H1 (cell line): Measurements from ENCODE around the gene GZF1. TPM values are rescaled to one million over a fixed set of nuclear protein-coding genes. Genes with fewer than 3 reads are reported as not detected.

Source experiments
- CTCF ChIA-PET: fragments of 300-600 bp; sonication (Branson Sonifier 250); formaldehyde crosslinking; loops from one replicate; lab custom pipeline; 2021; ENCODE audit not compliant: partially characterized antibody; lab: Charles Lee
- POLR2A ChIA-PET: fragments of 300-600 bp; sonication (Branson Sonifier 250); formaldehyde crosslinking; loops from one replicate; lab custom pipeline; 2021; ENCODE audit warnings: inconsistent platforms; ENCODE audit not compliant: partially characterized antibody; lab: Charles Lee
- DNase-seq, 2 experiments: peaks; one replicate each; pipeline versions ENCODE4 v3.0.0 to v3.0.0-alpha.2; 2010 to 2022; ENCODE audit warnings: low spot score in 2 of 2, low read depth in 1 of 2, mixed read lengths in 1 of 2
- FAIRE-seq: peaks from 2 replicates; lab custom pipeline; 2011; peaks lifted over from hg19 to GRCh38; lab: Jason Lieb, UNC
- H2AFZ ChIP-seq: 2 replicates; pipeline ENCODE4 v1.8.1; 2012; ENCODE audit warnings: low read length, inconsistent platforms
- H2AK5ac ChIP-seq: 2 replicates; pipeline ENCODE4 v1.6.1; 2013; ENCODE audit warnings: low read depth, low read length
- H2BK120ac ChIP-seq: replicated peaks from 2 replicates; pipeline ENCODE3; 2013; ENCODE audit warnings: low read depth, low read length, inconsistent platforms
- H2BK12ac ChIP-seq: 2 replicates; pipeline ENCODE4 v1.6.1; 2013; ENCODE audit warnings: low read depth, low read length
- H2BK15ac ChIP-seq: 2 replicates; pipeline ENCODE4 v1.6.1; 2013; ENCODE audit warnings: low read length
- H2BK20ac ChIP-seq: 2 replicates; pipeline ENCODE4 v1.6.1; 2013; ENCODE audit warnings: low read length
- H2BK5ac ChIP-seq: 2 replicates; pipeline ENCODE4 v1.6.1; 2013; ENCODE audit warnings: low read depth, low read length
- H3K14ac ChIP-seq: 2 replicates; pipeline ENCODE4 v1.6.1; 2013; ENCODE audit warnings: inconsistent platforms; ENCODE audit not compliant: insufficient read length
- H3K18ac ChIP-seq: 2 replicates; pipeline ENCODE4 v1.6.1; 2013; ENCODE audit warnings: low read length; ENCODE audit errors: extremely low read depth
- H3K23ac ChIP-seq: 2 replicates; pipeline ENCODE4 v1.6.1; 2013; ENCODE audit warnings: inconsistent platforms; ENCODE audit not compliant: insufficient read length
- H3K23me2 ChIP-seq: 2 replicates; pipeline ENCODE4 v1.6.1; 2013; ENCODE audit warnings: low read depth, low read length
- H3K27ac ChIP-seq: 2 replicates; pipeline ENCODE4 v1.6.1; 2011; ENCODE audit warnings: low read depth, low read length, inconsistent platforms
- H3K27me3 ChIP-seq, 4 experiments: replicated peaks in 1 of 4; 1 replicate in 1 of 4; 2 replicates in 3 of 4; pipeline versions ENCODE4 v1.6.1 to v1.8.1; 2011 to 2013; ENCODE audit warnings: low read length in 3 of 4, mild to moderate bottlenecking in 3 of 4, inconsistent platforms in 2 of 4, mixed read lengths in 2 of 4, moderate library complexity in 1 of 4; ENCODE audit not compliant: control insufficient read depth in 3 of 4, insufficient read depth in 3 of 4; ENCODE audit errors: extremely low read depth in 1 of 4
- H3K36me3 ChIP-seq, 4 experiments: 2 replicates each; pipeline versions ENCODE4 v1.6.1 to v1.8.1; 2011 to 2013; ENCODE audit warnings: mild to moderate bottlenecking in 4 of 4, low read length in 3 of 4, moderate library complexity in 2 of 4, control low read depth in 1 of 4, inconsistent platforms in 1 of 4; ENCODE audit not compliant: insufficient read depth in 4 of 4, control insufficient read depth in 2 of 4
- H3K4ac ChIP-seq: replicated peaks from 2 replicates; pipeline ENCODE3; 2013; ENCODE audit warnings: low read length, low read depth, mixed read lengths, inconsistent platforms; ENCODE audit not compliant: insufficient read length
- H3K4me1 ChIP-seq, 4 experiments: replicated peaks in 1 of 4; 1 replicate in 1 of 4; 2 replicates in 3 of 4; pipeline versions ENCODE4 v1.6.1 to v1.8.1; 2011 to 2013; ENCODE audit warnings: low read length in 3 of 4, inconsistent platforms in 2 of 4, mixed read lengths in 1 of 4; ENCODE audit not compliant: insufficient read depth in 4 of 4, control insufficient read depth in 3 of 4
- H3K4me2 ChIP-seq, 2 experiments: 2 replicates each; pipeline versions ENCODE4 v1.6.1 to v1.8.1; 2011 to 2013; ENCODE audit warnings: low read depth in 2 of 2, low read length in 2 of 2, control low read depth in 1 of 2, inconsistent platforms in 1 of 2, mild to moderate bottlenecking in 1 of 2; ENCODE audit not compliant: insufficient read depth in 1 of 2
- H3K4me3 ChIP-seq, 4 experiments: fragments of 200-600, 300-600 bp in 1 of 4; sonication (generic), shearing (Covaris generic), sonication (Bioruptor Twin) in 1 of 4; 2 replicates each; pipeline versions ENCODE4 v1.5.1 to v1.8.1; 2011 to 2016; ENCODE audit warnings: low read length in 4 of 4, low read depth in 3 of 4, control low read depth in 2 of 4, inconsistent platforms in 2 of 4, mild to moderate bottlenecking in 2 of 4, mixed read lengths in 1 of 4, moderate library complexity in 1 of 4; ENCODE audit not compliant: insufficient read depth in 2 of 4; ENCODE audit errors: extremely low read depth in 1 of 4
- H3K56ac ChIP-seq: replicated peaks from 2 replicates; pipeline ENCODE3; 2013; ENCODE audit warnings: low read depth, mild to moderate bottlenecking, mixed read lengths, low read length, inconsistent platforms; ENCODE audit not compliant: insufficient read length
- H3K79me1 ChIP-seq: 2 replicates; pipeline ENCODE4 v1.6.1; 2013; ENCODE audit warnings: low read depth, low read length, control low read depth
- H3K79me2 ChIP-seq, 2 experiments: 2 replicates each; pipeline versions ENCODE4 v1.6.1 to v1.8.1; 2012 to 2013; ENCODE audit warnings: low read length in 2 of 2, mild to moderate bottlenecking in 2 of 2, inconsistent platforms in 1 of 2; ENCODE audit not compliant: insufficient read depth in 2 of 2, control insufficient read depth in 1 of 2
- H3K9ac ChIP-seq, 4 experiments: replicated peaks in 1 of 4; 1 replicate in 1 of 4; 2 replicates in 3 of 4; pipeline versions ENCODE4 v1.6.1 to v1.8.1; 2011 to 2013; ENCODE audit warnings: low read depth in 3 of 4, low read length in 3 of 4, control low read depth in 2 of 4, mild to moderate bottlenecking in 2 of 4, moderate library complexity in 2 of 4, inconsistent platforms in 1 of 4; ENCODE audit errors: extremely low read depth in 1 of 4
- H3K9me3 ChIP-seq, 2 experiments: 2 replicates each; pipeline versions ENCODE4 v1.6.1 to v1.8.1; 2012 to 2013; ENCODE audit warnings: mild to moderate bottlenecking in 2 of 2, moderate library complexity in 2 of 2, control low read depth in 1 of 2, inconsistent platforms in 1 of 2, low read depth in 1 of 2, low read length in 1 of 2, mixed read lengths in 1 of 2; ENCODE audit not compliant: insufficient read depth in 2 of 2
- H4K20me1 ChIP-seq, 2 experiments: replicated peaks in 1 of 2; 2 replicates each; pipeline versions ENCODE3 to v1.8.1; 2011 to 2013; ENCODE audit warnings: inconsistent platforms in 2 of 2, low read length in 2 of 2, mild to moderate bottlenecking in 1 of 2; ENCODE audit not compliant: insufficient read depth in 2 of 2, control insufficient read depth in 1 of 2
- H4K5ac ChIP-seq: 2 replicates; pipeline ENCODE4 v1.6.1; 2013; ENCODE audit warnings: low read length, low read depth, mixed read lengths, inconsistent platforms; ENCODE audit not compliant: insufficient read length
- H4K8ac ChIP-seq: 2 replicates; pipeline ENCODE4 v1.8.0; 2013; ENCODE audit warnings: mild to moderate bottlenecking, moderate library complexity, low read length, inconsistent platforms; ENCODE audit not compliant: insufficient read depth; ENCODE audit errors: extremely low read depth
- H4K91ac ChIP-seq: replicated peaks from 2 replicates; pipeline ENCODE3; 2013; ENCODE audit warnings: low read length, mixed read lengths, inconsistent platforms; ENCODE audit not compliant: insufficient read length
- BRCA1 ChIP-seq: IDR thresholded peaks from 2 replicates; pipeline ENCODE4 v1.6.1; 2012; ENCODE audit warnings: low read depth, low read length, improper control_type of control experiment
- CBX8 ChIP-seq: fragments of 300-800, 300-1000 bp; sonication (generic); IDR thresholded peaks from 2 replicates; pipeline ENCODE4 v1.7.1; 2016; ENCODE audit warnings: low read depth, low read length, borderline replicate concordance
- GABPA ChIP-seq: IDR thresholded peaks from 2 replicates; pipeline ENCODE4 v1.6.1; 2011; ENCODE audit warnings: mild to moderate bottlenecking, low read length, moderate library complexity, borderline replicate concordance; ENCODE audit not compliant: insufficient read depth
- PHF8 ChIP-seq: fragments of 200-600 bp; sonication (generic); conservative IDR thresholded peaks from 2 replicates; pipeline ENCODE4 v1.7.1; 2012; ENCODE audit warnings: low read depth, mild to moderate bottlenecking, inconsistent platforms, low read length, moderate library complexity
- SAP30 ChIP-seq: fragments of 300-600 bp; sonication (generic); IDR thresholded peaks from 2 replicates; pipeline ENCODE4 v1.7.1; 2012; ENCODE audit warnings: low read length, moderate library complexity, mild to moderate bottlenecking, inconsistent platforms; ENCODE audit not compliant: insufficient read depth, insufficient replicate concordance
- TAF7 ChIP-seq: optimal IDR thresholded peaks from 2 replicates; pipeline ENCODE3; 2011; ENCODE audit warnings: low read depth, mild to moderate bottlenecking, inconsistent platforms, low read length, moderate library complexity, borderline replicate concordance
- TBP ChIP-seq: IDR thresholded peaks from 2 replicates; pipeline ENCODE4 v1.6.1; 2011; ENCODE audit warnings: low read depth, low read length, improper control_type of control experiment
- TEAD4 ChIP-seq: IDR thresholded peaks from 2 replicates; pipeline ENCODE4 v1.6.1; 2012; ENCODE audit warnings: low read depth, low read length, inconsistent platforms, mixed read lengths
- WGBS, 2 experiments: shearing (Covaris generic) in 1 of 2; methylation state at CpG; one replicate each; pipeline versions ENCODE4 v1.1.6 to v1.1.7; 2013 to 2015; ENCODE audit warnings: low lambda C conversion rate in 2 of 2, mixed read lengths in 2 of 2, inconsistent platforms in 1 of 2, low coverage in 1 of 2, missing lambda C conversion rate in 1 of 2; ENCODE audit not compliant: insufficient replicate concordance in 2 of 2, insufficient coverage in 1 of 2, insufficient read length in 1 of 2; ENCODE audit errors: extremely low coverage in 1 of 2, missing lambda C conversion rate in 1 of 2; 5-methylcytosine and 5-hydroxymethylcytosine counted together
- polyA plus RNA-seq, 7 experiments: library from polyadenylated mRNA; depleted of rRNA in 3 of 7; stranded (reverse) in 5 of 7; unstranded in 2 of 7; fragments of >200 nt in 5 of 7; fragments of 200-250 nt in 2 of 7; gene quantifications; 1 replicate in 5 of 7; 2 replicates in 1 of 7; 4 replicates in 1 of 7; pipeline versions ENCODE4 v1.2.1 to v1.2.3, GENCODE V29; 2011 to 2013; ENCODE audit warnings: missing spikeins in 2 of 7, mixed read lengths in 2 of 7
- total RNA-seq: library from RNA; stranded (reverse); fragmentation: NEBNext Ultra II Directional; extraction: Animal tissue kit (Norgen Biotek cat#: 25700); gene quantifications from 2 replicates; pipeline ENCODE4 v1.2.1, GENCODE V29; 2021
- TF ChIP-seq, protein P1 (sequence below): IDR thresholded peaks from 2 replicates; pipeline ENCODE4 v1.6.1; 2011; ENCODE audit warnings: low read length, improper control_type of control experiment

GZF1 gene
- total and polyA plus RNA-seq, 2 of the 8 experiments (the other 6 are each of a cell fraction or from before 2014, with no cell fraction given) = 8.2 to 11.9 TPM

DNA sequence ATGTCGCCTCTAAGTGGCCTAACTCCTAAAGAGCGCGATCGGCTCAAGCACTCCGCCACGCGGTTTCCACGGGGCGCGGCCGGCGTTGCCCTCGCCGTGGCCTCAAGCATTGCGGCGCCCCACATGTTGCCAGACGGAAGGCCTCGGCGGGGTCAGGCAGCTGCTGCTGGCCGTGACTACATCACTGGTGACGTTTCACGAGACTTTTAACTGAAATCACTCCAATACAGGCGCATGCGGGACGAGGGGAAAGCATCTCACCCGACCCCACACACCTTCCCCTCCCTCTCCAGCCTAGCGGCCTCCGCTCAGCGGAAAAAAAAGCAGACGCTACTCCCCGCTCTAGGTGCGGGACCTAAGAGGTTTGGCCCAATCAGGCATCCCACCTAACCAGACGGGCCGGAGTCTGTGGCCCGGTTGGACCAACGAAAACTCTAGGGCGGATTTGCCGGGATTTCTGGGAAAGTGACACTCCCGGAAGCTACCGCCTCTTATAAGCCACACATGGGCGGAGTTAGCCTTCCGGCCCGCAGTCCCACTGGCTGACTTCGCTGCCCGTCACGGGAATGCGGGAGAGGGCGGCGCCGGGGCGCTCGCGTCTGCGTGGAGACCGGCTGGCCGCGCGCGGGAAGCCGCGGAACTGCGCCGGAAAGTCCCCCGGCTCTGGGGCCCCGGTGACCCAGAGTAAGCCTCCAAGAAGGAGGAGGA is 11.6 kb upstream of the GZF1 start, which contains the start of gene NXT1:
Gene NXT1, plus strand, starts transcription at position 596 of the 708 bp plus-strand sequence. CDS start 3,251 bp downstream, outside the sequence.
- Histone ChIP-seq H4K20me1 (peaks cover 0 to 10% of the 10 kb centered on the region in 2 experiments), H3K79me2 (peaks cover 7 to 28% of the 10 kb centered on the region in 2 experiments; a peak in 3 of 4 replicates), H3K4me2 (peak within 1 kb of the TSS; percentile 91 to 96), H3K9ac (peak within 1 kb of the TSS; percentile 45 to 66 (median 56); a peak in 6 of 7 replicates), H3K36me3 (peaks cover 0 to 9% (median 9%) of the 10 kb centered on the region in 4 experiments; a peak in 6 of 8 replicates), H3K4ac (peak within 1 kb of the TSS; percentile 45), H3K23ac (no peak within 1 kb of the TSS), H2BK20ac (no peak within 1 kb of the TSS), H2BK120ac (no peak within 1 kb of the TSS), H2BK15ac (peak within 1 kb of the TSS; percentile 93; the same call in 1 of the 2 replicates), H2AFZ (peak within 1 kb of the TSS; percentile 54; the same call in 1 of the 2 replicates), H4K8ac (peak within 1 kb of the TSS; percentile 83; the same call in 1 of the 2 replicates), H3K23me2 (peaks cover 10% of the 10 kb centered on the region; the same call in 1 of the 2 replicates), H2AK5ac (no peak within 1 kb of the TSS), H3K27me3 (no peaks in the 10 kb centered on the region), H3K9me3 (no peaks in the 10 kb centered on the region), H3K4me3 (peak within 1 kb of the TSS; percentile 79 to 90 (median 86)), H3K18ac (peak within 1 kb of the TSS; percentile 81), H3K27ac (peak within 1 kb of the TSS; percentile 79), H2BK5ac (peak within 1 kb of the TSS; percentile 94), H4K91ac (peak within 1 kb of the TSS; percentile 58), H3K56ac (peak within 1 kb of the TSS; percentile 66), H3K79me1 (peaks cover 5% of the 10 kb centered on the region; the same call in 1 of the 2 replicates), H4K5ac (peak within 1 kb of the TSS; percentile 71), H2BK12ac (peak within 1 kb of the TSS; percentile 34; the same call in 1 of the 2 replicates), H3K14ac (no peak within 1 kb of the TSS), H3K4me1 (peaks cover 0 to 8% (median 4%) of the 10 kb centered on the region in 4 experiments; a peak in 5 of 7 replicates)
- POLR2A ChIA-PET = interaction anchor here (0.8 to 2.2 kb wide), 11 partner anchors 9 to 309 kb away, joined by 3 to 14 read pairs (median 3); partner anchors contain the start of gene GZF1
- CTCF ChIA-PET = interaction anchor here (0.7 to 2.0 kb wide), 10 partner anchors 11 to 300 kb away, joined by 3 to 13 read pairs (median 4); no protein-coding TSS in a partner anchor
- FAIRE-seq (peak; percentile 52), DNase-seq (peak; percentile 90 to 98)
- 3% methylated on average over 57 of the region's 65 CpGs; no CpG with 5 or more reads in 1 of the 2 experiments for WGBS, 2 experiments
- TF ChIP-seq BRCA1 (no peak), SAP30 (no peak), CBX8 (no peak), TEAD4 (no peak), PHF8 (peak; percentile 71), GABPA (peak; percentile 86; the same call in 1 of the 2 replicates), TAF7 (peak; percentile 77), TBP (peak; percentile 65)
- TF ChIP-seq, protein P1, sequence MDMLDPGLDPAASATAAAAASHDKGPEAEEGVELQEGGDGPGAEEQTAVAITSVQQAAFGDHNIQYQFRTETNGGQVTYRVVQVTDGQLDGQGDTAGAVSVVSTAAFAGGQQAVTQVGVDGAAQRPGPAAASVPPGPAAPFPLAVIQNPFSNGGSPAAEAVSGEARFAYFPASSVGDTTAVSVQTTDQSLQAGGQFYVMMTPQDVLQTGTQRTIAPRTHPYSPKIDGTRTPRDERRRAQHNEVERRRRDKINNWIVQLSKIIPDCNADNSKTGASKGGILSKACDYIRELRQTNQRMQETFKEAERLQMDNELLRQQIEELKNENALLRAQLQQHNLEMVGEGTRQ = no peak
